ENCODE results near the gene ROPN1B.
"Not testable (repeated sequence)": the region's sequence is repeated elsewhere in the genome, so short reads cannot be mapped to it uniquely, and the experiment has no call there.

ROPN1B gene

GRCh38 chr3:125968701-125969592 is at the start of gene ROPN1B:
Gene ROPN1B (plus strand): TSS chr3:125969178. CDS start chr3:125972055, 2,877 bp downstream.
- in situ Hi-C loops (cut with HindIII; ENCODE audit: low sequenced_read_pairs): not testable (repeated sequence)

GRCh38 chr3:125920191-125920590 is 48.8 kb upstream of the ROPN1B start:
- in situ Hi-C loops (cut with HindIII; ENCODE audit: low sequenced_read_pairs): not testable (repeated sequence)

- in situ Hi-C loops (cut with HindIII; ENCODE audit: low sequenced_read_pairs): not testable (repeated sequence)
Measured at GRCh38 chr3:125920751-125921279, 48.2 kb upstream of the ROPN1B start.

GRCh38 chr3:125921712-125922111 is 47.3 kb upstream of the ROPN1B start:
- in situ Hi-C loops (cut with HindIII; ENCODE audit: low sequenced_read_pairs): not testable (repeated sequence)

- in situ Hi-C loops (cut with HindIII; ENCODE audit: low sequenced_read_pairs): not testable (repeated sequence)
Measured at GRCh38 chr3:125923324-125924115, 45.5 kb upstream of the ROPN1B start.

- in situ Hi-C loops (cut with HindIII; ENCODE audit: low sequenced_read_pairs): not testable (repeated sequence)
Measured at GRCh38 chr3:125924276-125924675, 44.7 kb upstream of the ROPN1B start.

GRCh38 chr3:125925727-125926126 is 43.3 kb upstream of the ROPN1B start:
- in situ Hi-C loops (cut with HindIII; ENCODE audit: low sequenced_read_pairs): not testable (repeated sequence)

GRCh38 chr3:125928771-125929545 is 40.0 kb upstream of the ROPN1B start:
- in situ Hi-C loops (cut with HindIII; ENCODE audit: low sequenced_read_pairs): not testable (repeated sequence)

- in situ Hi-C loops (cut with HindIII; ENCODE audit: low sequenced_read_pairs): not testable (repeated sequence)
Measured at GRCh38 chr3:125929765-125930164, 39.2 kb upstream of the ROPN1B start.

GRCh38 chr3:125931355-125931880 is 37.6 kb upstream of the ROPN1B start:
- in situ Hi-C loops (cut with HindIII; ENCODE audit: low sequenced_read_pairs): not testable (repeated sequence)

GRCh38 chr3:125933397-125934173 is 35.4 kb upstream of the ROPN1B start:
- in situ Hi-C loops (cut with HindIII; ENCODE audit: low sequenced_read_pairs): not testable (repeated sequence)

- in situ Hi-C loops (cut with HindIII; ENCODE audit: low sequenced_read_pairs): not testable (repeated sequence)
Measured at GRCh38 chr3:125935252-125935874, 33.6 kb upstream of the ROPN1B start.

- in situ Hi-C loops (cut with HindIII; ENCODE audit: low sequenced_read_pairs): not testable (repeated sequence)
Measured at GRCh38 chr3:125936210-125936815, 32.7 kb upstream of the ROPN1B start.

- in situ Hi-C loops (cut with HindIII; ENCODE audit: low sequenced_read_pairs): not testable (repeated sequence)
Measured at GRCh38 chr3:125936891-125937290, 32.1 kb upstream of the ROPN1B start.

GRCh38 chr3:125947806-125948205 is 21.2 kb upstream of the ROPN1B start:
- in situ Hi-C loops (cut with HindIII; ENCODE audit: low sequenced_read_pairs): not testable (repeated sequence)

- in situ Hi-C loops (cut with HindIII; ENCODE audit: low sequenced_read_pairs): not testable (repeated sequence)
Measured at GRCh38 chr3:125948901-125949300, 20.1 kb upstream of the ROPN1B start.

- in situ Hi-C loops (cut with HindIII; ENCODE audit: low sequenced_read_pairs): not testable (repeated sequence)
Measured at GRCh38 chr3:125951176-125951575, 17.8 kb upstream of the ROPN1B start.

- in situ Hi-C loops (cut with HindIII; ENCODE audit: low sequenced_read_pairs): not testable (repeated sequence)
Measured at GRCh38 chr3:125957020-125957419, 12.0 kb upstream of the ROPN1B start.
